ACC112 (cell line): ENCODE measurements around the gene CFAP20DC.

Source experiments
- H2AFZ ChIP-seq: fragments of 200-600 bp; sonication (generic); one replicate; pipeline ENCODE4 v1.6.0; 2017; ENCODE audit warnings: antibody characterized with exemption, low read length; ENCODE audit not compliant: unreplicated experiment
- H3K27ac ChIP-seq: fragments of 200-600 bp; sonication (generic); 2 replicates; pipeline ENCODE4 v1.5.1; 2014; ENCODE audit warnings: low read depth, mild to moderate bottlenecking, antibody characterized with exemption, low read length, moderate library complexity
- H3K27me3 ChIP-seq: fragments of 200-600 bp; sonication (generic); 2 replicates; pipeline ENCODE4 v1.6.1; 2014; ENCODE audit warnings: mild to moderate bottlenecking, antibody characterized with exemption, low read length, moderate library complexity, mixed read lengths; ENCODE audit not compliant: insufficient read depth
- H3K36me3 ChIP-seq: fragments of 200-600 bp; sonication (generic); 2 replicates; pipeline ENCODE4 v1.6.1; 2016; ENCODE audit warnings: mild to moderate bottlenecking, antibody characterized with exemption, low read length, moderate library complexity, mixed read lengths; ENCODE audit not compliant: insufficient read depth
- H3K4me1 ChIP-seq: fragments of 200-600 bp; sonication (generic); one replicate; pipeline ENCODE4 v1.6.1; 2016; ENCODE audit warnings: low read length, mixed read lengths; ENCODE audit not compliant: insufficient read depth, unreplicated experiment, control insufficient read depth
- H3K4me3 ChIP-seq: fragments of 200-600 bp; sonication (generic); 2 replicates; pipeline ENCODE4 v1.5.1; 2014; ENCODE audit warnings: mild to moderate bottlenecking, low read depth, low read length
- H3K79me2 ChIP-seq: fragments of 200-600 bp; sonication (generic); one replicate; pipeline ENCODE4 v1.6.0; 2016; ENCODE audit warnings: low read length; ENCODE audit not compliant: control insufficient read depth, unreplicated experiment, insufficient read depth

CFAP20DC gene

GRCh38 chr3:59027607-59028006, 22.2 kb downstream of the CFAP20DC start:
- Histone ChIP-seq H2AFZ (no peak overlapping the region), H3K36me3 (no peaks in the 10 kb centered on the region), H3K79me2 (no peaks in the 10 kb centered on the region), H3K4me1 (no peaks in the 10 kb centered on the region), H3K27ac (no peak overlapping the region), H3K4me3 (no peak overlapping the region), H3K27me3 (no peaks in the 10 kb centered on the region)

GRCh38 chr3:59023612-59024011, 26.2 kb downstream of the CFAP20DC start:
- H3K27me3 ChIP-seq: no peaks in the 10 kb centered on the region
- H3K4me1 ChIP-seq: no peaks in the 10 kb centered on the region
- H3K79me2 ChIP-seq: no peaks in the 10 kb centered on the region
- H3K36me3 ChIP-seq: peaks cover 7% of the 10 kb centered on the region; the same call in 1 of the 2 replicates
- H3K27ac ChIP-seq: no peak overlapping the region
- no peak overlapping the region for H3K4me3 ChIP-seq
- no peak overlapping the region for H2AFZ ChIP-seq

- Histone ChIP-seq H3K27ac (no peak overlapping the region), H3K27me3 (no peaks in the 10 kb centered on the region), H3K79me2 (no peaks in the 10 kb centered on the region)
Observed at GRCh38 chr3:59017617-59017984, 32.2 kb downstream of the CFAP20DC start.

GRCh38 chr3:59016930-59017616, 32.8 kb downstream of the CFAP20DC start:
- no peaks in the 10 kb centered on the region for H3K79me2 ChIP-seq
- H3K27ac ChIP-seq: no peak overlapping the region
- no peak overlapping the region for H2AFZ ChIP-seq
- no peaks in the 10 kb centered on the region for H3K4me1 ChIP-seq
- peaks cover 10% of the 10 kb centered on the region; the same call in 1 of the 2 replicates for H3K36me3 ChIP-seq
- H3K27me3 ChIP-seq: no peaks in the 10 kb centered on the region
- H3K4me3 ChIP-seq: no peak overlapping the region

More at GRCh38 chr3:59017617-59017984, 32.2 kb downstream of the CFAP20DC start:
- no peak overlapping the region for H2AFZ ChIP-seq
- no peak overlapping the region for H3K4me3 ChIP-seq
- peaks cover 10% of the 10 kb centered on the region; the same call in 1 of the 2 replicates for H3K36me3 ChIP-seq
- no peaks in the 10 kb centered on the region for H3K4me1 ChIP-seq

GRCh38 chr3:59013611-59014010, 36.2 kb downstream of the CFAP20DC start:
- H3K36me3 ChIP-seq: 0 out of 2 replicates have a peak, but pooled peaks cover 3% of the 10 kb centered on the region

GRCh38 chr3:59006634-59007517, 42.9 kb downstream of the CFAP20DC start:
- H3K4me1 ChIP-seq: no peaks in the 10 kb centered on the region
- no peak overlapping the region for H3K4me3 ChIP-seq
- no peaks in the 10 kb centered on the region for H3K79me2 ChIP-seq
- no peak overlapping the region for H3K27ac ChIP-seq
- no peaks in the 10 kb centered on the region for H3K27me3 ChIP-seq
- H3K36me3 ChIP-seq: no peaks in the 10 kb centered on the region
- no peak overlapping the region for H2AFZ ChIP-seq

More at GRCh38 chr3:59013611-59014010, 36.2 kb downstream of the CFAP20DC start:
- no peaks in the 10 kb centered on the region for H3K27me3 ChIP-seq
- no peaks in the 10 kb centered on the region for H3K79me2 ChIP-seq
- no peak overlapping the region for H3K4me3 ChIP-seq
- H2AFZ ChIP-seq: no peak overlapping the region
- no peaks in the 10 kb centered on the region for H3K4me1 ChIP-seq
- no peak overlapping the region for H3K27ac ChIP-seq

- Histone ChIP-seq H3K79me2 (no peaks in the 10 kb centered on the region), H3K27me3 (no peaks in the 10 kb centered on the region), H3K27ac (no peak overlapping the region), H3K4me3 (no peak overlapping the region), H3K36me3 (no peaks in the 10 kb centered on the region), H2AFZ (no peak overlapping the region), H3K4me1 (peaks cover 29% of the 10 kb centered on the region)
Observed at GRCh38 chr3:59001675-59002074, 48.1 kb downstream of the CFAP20DC start.

GRCh38 chr3:58999774-59000160, 50.1 kb downstream of the CFAP20DC start:
- Histone ChIP-seq H3K27ac (0 out of 2 replicates have a peak overlapping the region, but pooled peaks have one; percentile 80), H3K27me3 (no peaks in the 10 kb centered on the region), H3K4me1 (peaks cover 29% of the 10 kb centered on the region), H3K4me3 (no peak overlapping the region), H2AFZ (peak overlapping the region; percentile 22), H3K36me3 (no peaks in the 10 kb centered on the region), H3K79me2 (no peaks in the 10 kb centered on the region)

GRCh38 chr3:58999134-58999773, 50.6 kb downstream of the CFAP20DC start:
- Histone ChIP-seq H2AFZ (peak overlapping the region; percentile 69), H3K4me3 (0 out of 2 replicates have a peak overlapping the region, but pooled peaks have one; percentile 10), H3K27ac (peak overlapping the region; percentile 80)

GRCh38 chr3:58998476-58999117, 51.2 kb downstream of the CFAP20DC start:
- Histone ChIP-seq H3K27ac (peak overlapping the region; percentile 80), H3K36me3 (no peaks in the 10 kb centered on the region), H3K27me3 (no peaks in the 10 kb centered on the region), H3K4me1 (peaks cover 29% of the 10 kb centered on the region), H3K79me2 (no peaks in the 10 kb centered on the region), H3K4me3 (peak overlapping the region; percentile 23; the same call in 1 of the 2 replicates), H2AFZ (peak overlapping the region; percentile 69)

More at GRCh38 chr3:58999134-58999773, 50.6 kb downstream of the CFAP20DC start:
- Histone ChIP-seq H3K36me3 (no peaks in the 10 kb centered on the region), H3K4me1 (peaks cover 29% of the 10 kb centered on the region), H3K79me2 (no peaks in the 10 kb centered on the region), H3K27me3 (no peaks in the 10 kb centered on the region)
